A549 treated with AZD9567 at 1 μM for 4 hours (cell line): ENCODE data around the gene MRPS11. TPM values are rescaled to one million over a fixed set of nuclear protein-coding genes. Genes with fewer than 3 reads are reported as not detected.

ENCODE experiments used
- total RNA-seq: library from RNA; stranded (reverse); fragments of 200-300 nt; extraction: Qiagen RNA extraction; gene quantifications from 5 replicates; pipeline ENCODE4 v1.2.3, GENCODE V29; 2022; ENCODE audit not compliant: insufficient read depth

The MRPS11 gene
- 109 to 152 TPM (median 114 TPM) in 5 replicates for total RNA-seq

GRCh38 chr15:88467073-88467934 lies at the start of gene MRPS11, which contains the start of gene MRPL46:
TSS of gene MRPS11 (plus strand) at chr15:88467708. CDS start at chr15:88467718, 10 bp downstream.
TSS of gene MRPL46 (minus strand) at chr15:88467388. CDS start at chr15:88467377, 11 bp downstream.

Other genes starting within 250 kb of the MRPS11 start
- gene NTRK3, start 211.0 kb upstream of the MRPS11 start, total RNA-seq = 13.5 to 25.5 TPM (median 18.2 TPM) in 5 replicates
- gene MRPL46, start 320 bp upstream of the MRPS11 start, total RNA-seq = 27.3 to 63.2 TPM (median 56.8 TPM) in 5 replicates
- 3.6 to 5.9 TPM (median 5.2 TPM) in 5 replicates for gene DET1, start 79.0 kb downstream of the MRPS11 start, total RNA-seq
- gene AEN, start 153.6 kb downstream of the MRPS11 start, total RNA-seq = 69.9 to 88.5 TPM (median 73.3 TPM) in 5 replicates
- 34.8 to 40.3 TPM (median 37.0 TPM) in 5 replicates for gene ISG20, start 171.3 kb downstream of the MRPS11 start, total RNA-seq